HG02973 (cell line): ENCODE measurements around the gene RCAN2.

Experiments used
- ATAC-seq: cut with Tn5 transposase; IDR thresholded peaks from one replicate; pipeline ENCODE4 v1.9.1; 2021; ENCODE audit warnings: moderate library complexity; ENCODE audit not compliant: unreplicated experiment

Gene RCAN2

DNA sequence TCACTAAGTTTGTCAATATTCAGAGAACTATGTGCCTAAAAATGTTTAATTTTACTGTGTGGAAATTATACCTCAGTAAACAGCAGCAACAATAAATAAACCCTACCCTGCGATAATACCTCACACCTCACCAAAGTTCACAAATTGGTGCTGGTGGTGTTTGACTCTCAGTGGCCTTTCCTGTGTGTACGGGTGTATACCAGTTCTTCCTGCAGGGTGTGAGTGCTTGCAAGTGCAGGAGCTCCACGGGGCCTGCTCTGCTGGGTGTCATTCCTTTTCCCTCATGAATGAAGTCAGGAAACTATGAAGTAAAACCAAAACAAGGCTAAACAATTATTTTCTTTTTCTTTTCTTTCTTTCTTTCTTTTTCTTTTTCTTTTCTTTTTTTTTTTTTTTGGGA lies 316.3 kb downstream of the RCAN2 start:
- no peak for ATAC-seq

DNA sequence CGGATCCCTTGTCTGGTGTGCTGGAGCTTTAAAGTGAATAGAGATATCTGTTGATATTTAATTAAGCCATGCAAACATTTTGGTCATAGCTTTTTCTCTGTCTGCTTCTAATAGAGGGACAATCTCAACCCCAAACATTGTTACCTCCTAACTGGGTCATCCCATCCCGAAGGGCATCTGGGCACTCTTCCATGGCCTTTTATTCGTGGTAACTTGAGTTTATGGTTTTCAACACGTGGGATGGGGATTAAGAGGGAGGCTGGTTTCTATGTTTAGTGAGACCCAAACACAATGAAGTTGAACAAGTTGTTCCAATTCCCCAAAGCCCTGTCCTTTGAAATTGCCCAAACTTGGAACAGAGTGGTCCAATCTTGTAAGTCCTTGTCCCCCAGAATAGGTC lies 319.1 kb downstream of the RCAN2 start:
- ATAC-seq: no peak
